ENCODE measurements around the gene INTS11.

Gene INTS11

DNA sequence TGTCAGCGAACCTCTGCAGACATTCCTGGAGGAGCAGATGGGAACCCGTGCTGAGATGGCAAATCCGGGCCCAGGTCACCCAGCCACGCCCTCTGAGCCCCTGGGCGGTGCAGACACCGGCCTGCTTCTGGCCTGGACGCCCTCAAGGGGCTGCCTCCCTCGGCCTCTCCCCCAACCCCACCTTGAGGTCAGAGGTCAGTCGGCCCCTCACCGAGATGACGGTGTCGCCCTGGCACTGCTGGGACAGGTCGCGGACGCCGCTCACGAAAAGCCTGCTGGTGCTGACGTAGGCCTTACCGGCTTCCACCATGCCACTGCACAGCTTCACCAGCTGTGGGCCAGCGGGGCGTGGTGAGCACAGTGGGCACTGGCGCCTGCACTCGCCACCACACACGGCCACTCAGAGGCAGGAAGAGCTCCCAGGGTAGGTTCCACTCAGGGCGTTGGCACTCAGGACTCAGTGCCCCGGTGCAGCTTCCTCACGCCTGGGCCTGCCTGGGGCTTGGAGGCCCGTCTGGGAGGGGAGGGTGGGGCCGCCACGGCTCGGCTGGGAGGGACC lies 21.4 kb downstream of the INTS11 start (continued):
- TF ChIP-seq, protein P1, sequence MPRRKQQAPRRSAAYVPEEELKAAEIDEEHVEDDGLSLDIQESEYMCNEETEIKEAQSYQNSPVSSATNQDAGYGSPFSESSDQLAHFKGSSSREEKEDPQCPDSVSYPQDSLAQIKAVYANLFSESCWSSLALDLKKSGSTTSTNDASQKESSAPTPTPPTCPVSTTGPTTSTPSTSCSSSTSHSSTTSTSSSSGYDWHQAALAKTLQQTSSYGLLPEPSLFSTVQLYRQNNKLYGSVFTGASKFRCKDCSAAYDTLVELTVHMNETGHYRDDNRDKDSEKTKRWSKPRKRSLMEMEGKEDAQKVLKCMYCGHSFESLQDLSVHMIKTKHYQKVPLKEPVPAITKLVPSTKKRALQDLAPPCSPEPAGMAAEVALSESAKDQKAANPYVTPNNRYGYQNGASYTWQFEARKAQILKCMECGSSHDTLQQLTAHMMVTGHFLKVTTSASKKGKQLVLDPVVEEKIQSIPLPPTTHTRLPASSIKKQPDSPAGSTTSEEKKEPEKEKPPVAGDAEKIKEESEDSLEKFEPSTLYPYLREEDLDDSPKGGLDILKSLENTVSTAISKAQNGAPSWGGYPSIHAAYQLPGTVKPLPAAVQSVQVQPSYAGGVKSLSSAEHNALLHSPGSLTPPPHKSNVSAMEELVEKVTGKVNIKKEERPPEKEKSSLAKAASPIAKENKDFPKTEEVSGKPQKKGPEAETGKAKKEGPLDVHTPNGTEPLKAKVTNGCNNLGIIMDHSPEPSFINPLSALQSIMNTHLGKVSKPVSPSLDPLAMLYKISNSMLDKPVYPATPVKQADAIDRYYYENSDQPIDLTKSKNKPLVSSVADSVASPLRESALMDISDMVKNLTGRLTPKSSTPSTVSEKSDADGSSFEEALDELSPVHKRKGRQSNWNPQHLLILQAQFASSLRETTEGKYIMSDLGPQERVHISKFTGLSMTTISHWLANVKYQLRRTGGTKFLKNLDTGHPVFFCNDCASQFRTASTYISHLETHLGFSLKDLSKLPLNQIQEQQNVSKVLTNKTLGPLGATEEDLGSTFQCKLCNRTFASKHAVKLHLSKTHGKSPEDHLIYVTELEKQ (tag by site-specific recombination; IDR thresholded peaks at IDR 0.05; ENCODE audit: borderline replicate concordance), result no peak
- peak; percentile 85 for TF ChIP-seq ZBTB7A (tag by site-specific recombination; IDR thresholded peaks at IDR 0.05; ENCODE audit: low read depth)
- TF ChIP-seq ZBTB21 (tag by site-specific recombination; IDR thresholded peaks at IDR 0.05), result no peak

DNA sequence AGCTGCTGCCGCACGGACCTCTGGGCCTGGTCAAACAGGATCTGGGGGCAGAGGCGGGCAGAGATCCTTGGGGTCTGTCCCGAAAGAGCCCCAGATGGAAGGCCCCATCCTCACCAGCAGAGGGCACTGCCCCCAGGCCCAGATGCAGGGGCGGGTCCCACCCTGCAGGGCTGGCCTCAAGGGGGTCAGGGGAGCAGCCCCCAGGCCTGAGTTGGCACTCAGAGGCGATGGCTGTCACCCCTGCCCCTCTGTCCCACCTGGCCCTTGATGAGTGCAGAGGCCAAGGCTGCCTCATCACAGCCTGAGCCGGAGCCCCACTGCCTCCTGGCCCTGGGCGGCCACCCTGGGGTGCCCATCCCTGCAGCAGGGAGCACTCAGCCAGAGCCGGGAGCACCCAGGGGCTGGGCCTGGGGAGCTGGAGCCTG lies 22.4 kb downstream of the INTS11 start:
- TF ChIP-seq, protein P2, sequence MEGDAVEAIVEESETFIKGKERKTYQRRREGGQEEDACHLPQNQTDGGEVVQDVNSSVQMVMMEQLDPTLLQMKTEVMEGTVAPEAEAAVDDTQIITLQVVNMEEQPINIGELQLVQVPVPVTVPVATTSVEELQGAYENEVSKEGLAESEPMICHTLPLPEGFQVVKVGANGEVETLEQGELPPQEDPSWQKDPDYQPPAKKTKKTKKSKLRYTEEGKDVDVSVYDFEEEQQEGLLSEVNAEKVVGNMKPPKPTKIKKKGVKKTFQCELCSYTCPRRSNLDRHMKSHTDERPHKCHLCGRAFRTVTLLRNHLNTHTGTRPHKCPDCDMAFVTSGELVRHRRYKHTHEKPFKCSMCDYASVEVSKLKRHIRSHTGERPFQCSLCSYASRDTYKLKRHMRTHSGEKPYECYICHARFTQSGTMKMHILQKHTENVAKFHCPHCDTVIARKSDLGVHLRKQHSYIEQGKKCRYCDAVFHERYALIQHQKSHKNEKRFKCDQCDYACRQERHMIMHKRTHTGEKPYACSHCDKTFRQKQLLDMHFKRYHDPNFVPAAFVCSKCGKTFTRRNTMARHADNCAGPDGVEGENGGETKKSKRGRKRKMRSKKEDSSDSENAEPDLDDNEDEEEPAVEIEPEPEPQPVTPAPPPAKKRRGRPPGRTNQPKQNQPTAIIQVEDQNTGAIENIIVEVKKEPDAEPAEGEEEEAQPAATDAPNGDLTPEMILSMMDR (tag by site-specific recombination; IDR thresholded peaks at IDR 0.05), result peak; percentile 56; the same call in 1 of the 2 replicates
- TF ChIP-seq, protein P3, sequence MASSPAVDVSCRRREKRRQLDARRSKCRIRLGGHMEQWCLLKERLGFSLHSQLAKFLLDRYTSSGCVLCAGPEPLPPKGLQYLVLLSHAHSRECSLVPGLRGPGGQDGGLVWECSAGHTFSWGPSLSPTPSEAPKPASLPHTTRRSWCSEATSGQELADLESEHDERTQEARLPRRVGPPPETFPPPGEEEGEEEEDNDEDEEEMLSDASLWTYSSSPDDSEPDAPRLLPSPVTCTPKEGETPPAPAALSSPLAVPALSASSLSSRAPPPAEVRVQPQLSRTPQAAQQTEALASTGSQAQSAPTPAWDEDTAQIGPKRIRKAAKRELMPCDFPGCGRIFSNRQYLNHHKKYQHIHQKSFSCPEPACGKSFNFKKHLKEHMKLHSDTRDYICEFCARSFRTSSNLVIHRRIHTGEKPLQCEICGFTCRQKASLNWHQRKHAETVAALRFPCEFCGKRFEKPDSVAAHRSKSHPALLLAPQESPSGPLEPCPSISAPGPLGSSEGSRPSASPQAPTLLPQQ (tag by site-specific recombination; IDR thresholded peaks at IDR 0.05), result peak; percentile 89
- TF ChIP-seq ZFP69B (tag by site-specific recombination; IDR thresholded peaks at IDR 0.05) (peak; percentile 92), KLF8 (tag by site-specific recombination; IDR thresholded peaks at IDR 0.05) (0 out of 2 replicates have a peak, but pooled peaks have one; percentile 17), KLF1 (tag by site-specific recombination; IDR thresholded peaks at IDR 0.05) (0 out of 2 replicates have a peak, but pooled peaks have one; percentile 7), ZNF768 (tag by site-specific recombination; IDR thresholded peaks at IDR 0.05) (no peak), ZNF423 (tag by site-specific recombination; IDR thresholded peaks at IDR 0.05) (peak; percentile 94), RBAK (tag by site-specific recombination; IDR thresholded peaks at IDR 0.05) (no peak), GLIS2 (tag by site-specific recombination; IDR thresholded peaks at IDR 0.05) (peak; percentile 57; the same call in 1 of the 2 replicates), ZIC2 (tag by site-specific recombination; IDR thresholded peaks at IDR 0.05) (peak; percentile 63)
- TF ChIP-seq, protein P4, sequence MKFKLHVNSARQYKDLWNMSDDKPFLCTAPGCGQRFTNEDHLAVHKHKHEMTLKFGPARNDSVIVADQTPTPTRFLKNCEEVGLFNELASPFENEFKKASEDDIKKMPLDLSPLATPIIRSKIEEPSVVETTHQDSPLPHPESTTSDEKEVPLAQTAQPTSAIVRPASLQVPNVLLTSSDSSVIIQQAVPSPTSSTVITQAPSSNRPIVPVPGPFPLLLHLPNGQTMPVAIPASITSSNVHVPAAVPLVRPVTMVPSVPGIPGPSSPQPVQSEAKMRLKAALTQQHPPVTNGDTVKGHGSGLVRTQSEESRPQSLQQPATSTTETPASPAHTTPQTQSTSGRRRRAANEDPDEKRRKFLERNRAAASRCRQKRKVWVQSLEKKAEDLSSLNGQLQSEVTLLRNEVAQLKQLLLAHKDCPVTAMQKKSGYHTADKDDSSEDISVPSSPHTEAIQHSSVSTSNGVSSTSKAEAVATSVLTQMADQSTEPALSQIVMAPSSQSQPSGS (tag by site-specific recombination; IDR thresholded peaks at IDR 0.05; ENCODE audit: low read depth), result no peak
- TF ChIP-seq, protein P5, sequence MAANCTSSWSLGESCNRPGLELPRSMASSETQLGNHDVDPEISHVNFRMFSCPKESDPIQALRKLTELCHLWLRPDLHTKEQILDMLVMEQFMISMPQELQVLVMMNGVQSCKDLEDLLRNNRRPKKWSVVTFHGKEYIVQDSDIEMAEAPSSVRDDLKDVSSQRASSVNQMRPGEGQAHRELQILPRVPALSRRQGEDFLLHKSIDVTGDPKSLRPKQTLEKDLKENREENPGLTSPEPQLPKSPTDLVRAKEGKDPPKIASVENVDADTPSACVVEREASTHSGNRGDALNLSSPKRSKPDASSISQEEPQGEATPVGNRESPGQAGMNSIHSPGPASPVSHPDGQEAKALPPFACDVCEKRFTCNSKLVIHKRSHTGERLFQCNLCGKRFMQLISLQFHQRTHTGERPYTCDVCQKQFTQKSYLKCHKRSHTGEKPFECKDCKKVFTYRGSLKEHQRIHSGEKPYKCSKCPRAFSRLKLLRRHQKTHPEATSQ (tag by site-specific recombination; IDR thresholded peaks at IDR 0.05), result no peak
- Histone ChIP-seq H3K4me3 (ENCODE audit: low read depth, low read length) (no peak overlapping the region), H3K36me3 (ENCODE audit: control insufficient read depth in 2 of 2, insufficient read depth in 1 of 2, low read length in 2 of 2) (peaks cover 0 to 12% of the 10 kb centered on the region in 2 experiments; a peak in 2 of 3 replicates), H3K27ac (ENCODE audit: extremely low read depth, low read depth, low read length) (no peak overlapping the region), H3K9me3 (ENCODE audit: control insufficient read depth, insufficient read depth, low read depth, low read length) (no peaks in the 10 kb centered on the region), H3K4me1 (ENCODE audit: control insufficient read depth, insufficient read depth, low read length) (peaks cover 20% of the 10 kb centered on the region)
- ChIA-PET POLR2A (no interaction called here), CTCF (interaction anchor here (0.7 to 1.9 kb wide), 2 partner anchors 11 to 21 kb away, joined by 3 to 16 read pairs; no protein-coding TSS in a partner anchor)

Measured in HEK293 (cell line).